Ishikawa (cell line): ENCODE data around the gene RELT.
A peak's percentile ranks its signal among the peaks of the same experiment; 100 is the strongest.

ENCODE experiments used
- CEBPB ChIP-seq: IDR thresholded peaks from 2 replicates; pipeline ENCODE4 v1.6.1; 2012
- CREB1 ChIP-seq: IDR thresholded peaks from 2 replicates; pipeline ENCODE4 v1.6.1; 2012; ENCODE audit warnings: low read depth
- EGR1 ChIP-seq: IDR thresholded peaks from 2 replicates; pipeline ENCODE4 v1.6.1; 2012
- EP300 ChIP-seq: IDR thresholded peaks from 2 replicates; pipeline ENCODE4 v1.6.1; 2012; ENCODE audit warnings: borderline replicate concordance
- FOXM1 ChIP-seq: IDR thresholded peaks from 2 replicates; pipeline ENCODE4 v1.6.1; 2012; ENCODE audit warnings: low read depth, borderline replicate concordance
- MAX ChIP-seq: IDR thresholded peaks from 2 replicates; pipeline ENCODE4 v1.6.1; 2012
- NFIC ChIP-seq: IDR thresholded peaks from 2 replicates; pipeline ENCODE4 v1.6.1; 2012
- RAD21 ChIP-seq: IDR thresholded peaks from 2 replicates; pipeline ENCODE4 v1.6.1; 2012; ENCODE audit warnings: low read depth
- REST ChIP-seq: IDR thresholded peaks from 2 replicates; pipeline ENCODE4 v1.6.1; 2012; ENCODE audit warnings: low read depth, mild to moderate bottlenecking
- TAF1 ChIP-seq: IDR thresholded peaks from 2 replicates; pipeline ENCODE4 v1.6.1; 2012; ENCODE audit warnings: low read depth, mild to moderate bottlenecking
- TCF12 ChIP-seq: IDR thresholded peaks from 2 replicates; pipeline ENCODE4 v1.6.1; 2012; ENCODE audit warnings: low read depth
- TEAD4 ChIP-seq: IDR thresholded peaks from 2 replicates; pipeline ENCODE4 v1.6.1; 2012
- YY1 ChIP-seq: IDR thresholded peaks from 2 replicates; pipeline ENCODE4 v1.6.1; 2012; ENCODE audit warnings: low read depth
- ZBTB7A ChIP-seq: IDR thresholded peaks from 2 replicates; pipeline ENCODE4 v1.6.1; 2012; ENCODE audit warnings: low read depth
- TF ChIP-seq, protein P1 (sequence below): IDR thresholded peaks from 2 replicates; pipeline ENCODE4 v1.6.1; 2012

RELT gene

DNA sequence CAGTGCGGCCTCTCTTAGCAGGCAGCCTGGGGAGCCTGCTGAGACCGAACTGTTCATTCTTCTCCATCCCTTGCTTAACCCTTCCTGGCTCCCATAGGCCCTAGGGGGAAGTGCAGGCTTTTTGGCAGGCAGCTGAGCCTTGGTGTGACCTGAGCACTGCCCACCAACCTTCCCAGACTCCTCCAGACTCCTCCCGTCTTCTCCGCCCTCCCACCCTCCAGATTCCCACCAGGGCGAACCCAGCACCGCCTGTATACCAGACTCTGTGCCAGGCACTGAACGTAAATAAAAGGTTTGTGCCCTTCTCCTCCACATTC is 7.9 kb downstream of the RELT start:
- TF ChIP-seq MAX: no peak
- TF ChIP-seq, protein P1, sequence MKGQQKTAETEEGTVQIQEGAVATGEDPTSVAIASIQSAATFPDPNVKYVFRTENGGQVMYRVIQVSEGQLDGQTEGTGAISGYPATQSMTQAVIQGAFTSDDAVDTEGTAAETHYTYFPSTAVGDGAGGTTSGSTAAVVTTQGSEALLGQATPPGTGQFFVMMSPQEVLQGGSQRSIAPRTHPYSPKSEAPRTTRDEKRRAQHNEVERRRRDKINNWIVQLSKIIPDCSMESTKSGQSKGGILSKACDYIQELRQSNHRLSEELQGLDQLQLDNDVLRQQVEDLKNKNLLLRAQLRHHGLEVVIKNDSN: no peak
- no peak for TF ChIP-seq YY1
- no peak for TF ChIP-seq EP300
- TF ChIP-seq TEAD4: no peak
- no peak for TF ChIP-seq CREB1
- TF ChIP-seq CEBPB: no peak
- TF ChIP-seq NFIC: no peak
- TF ChIP-seq TAF1: no peak
- TF ChIP-seq REST: no peak
- TF ChIP-seq ZBTB7A: no peak
- no peak for TF ChIP-seq FOXM1
- no peak; the same call in 1 of the 2 replicates for TF ChIP-seq TCF12
- TF ChIP-seq RAD21: no peak
- no peak for TF ChIP-seq EGR1

GRCh38 chr11:73384531-73384871 is 8.3 kb downstream of the RELT start:
- TF ChIP-seq CREB1 (no peak), YY1 (no peak), TEAD4 (no peak), RAD21 (no peak), ZBTB7A (no peak), EGR1 (no peak), TCF12 (no peak), EP300 (no peak), NFIC (no peak), CEBPB (no peak), MAX (no peak), FOXM1 (no peak), REST (no peak), TAF1 (no peak)
- TF ChIP-seq, protein P1: no peak

GRCh38 chr11:73384872-73385689 is 8.9 kb downstream of the RELT start:
- peak; percentile 5; the same call in 1 of the 2 replicates for TF ChIP-seq NFIC
- TF ChIP-seq TCF12: no peak
- TF ChIP-seq ZBTB7A: peak; percentile 52; the same call in 1 of the 2 replicates

- TF ChIP-seq TAF1: no peak
- TF ChIP-seq RAD21: no peak
- TF ChIP-seq TCF12: no peak
- TF ChIP-seq NFIC: no peak
These were observed 9.8 kb downstream of the RELT start for GRCh38 chr11:73386016-73386415.

- TF ChIP-seq CEBPB: no peak
- TF ChIP-seq ZBTB7A: no peak
These were observed 10.3 kb downstream of the RELT start for GRCh38 chr11:73386546-73386945.

GRCh38 chr11:73387594-73388264 is 11.5 kb downstream of the RELT start:
- 0 out of 2 replicates have a peak, but pooled peaks have one; percentile 15 for TF ChIP-seq FOXM1
- TF ChIP-seq, protein P1: no peak
- peak; percentile 78 for TF ChIP-seq CEBPB
- TF ChIP-seq CREB1: no peak
- TF ChIP-seq TAF1: peak; percentile 30; the same call in 1 of the 2 replicates
- no peak for TF ChIP-seq RAD21
- no peak for TF ChIP-seq EGR1
- TF ChIP-seq ZBTB7A: no peak; the same call in none of the 2 replicates
- peak; percentile 96 for TF ChIP-seq MAX
- TF ChIP-seq EP300: peak; percentile 63; the same call in 1 of the 2 replicates
- TF ChIP-seq REST: no peak
- TF ChIP-seq TCF12: peak; percentile 77
- peak; percentile 58 for TF ChIP-seq NFIC
- peak; percentile 39 for TF ChIP-seq TEAD4
- TF ChIP-seq YY1: no peak
